Progenitor cell of endocrine pancreas (in vitro differentiated cells): Measurements from ENCODE around the gene PAX3. TPM values are rescaled to one million over a fixed set of nuclear protein-coding genes. Genes with fewer than 3 reads are reported as not detected.

ENCODE experiments used
- DNase-seq: peaks from one replicate; pipeline ENCODE4 v3.0.0; 2021; ENCODE audit warnings: low spot score; ENCODE audit not compliant: unreplicated experiment
- H3K27ac Mint-ChIP-seq: 2 replicates; pipeline ENCODE4 v1.8.0; 2021; ENCODE audit warnings: mild to moderate bottlenecking, moderate library complexity, mixed read lengths
- H3K27me3 Mint-ChIP-seq: 2 replicates; pipeline ENCODE4 v1.8.0; 2021; ENCODE audit warnings: mixed read lengths
- H3K36me3 Mint-ChIP-seq: 2 replicates; pipeline ENCODE4 v1.8.0; 2022; ENCODE audit warnings: mixed read lengths; ENCODE audit not compliant: insufficient read depth
- H3K4me1 Mint-ChIP-seq: 2 replicates; pipeline ENCODE4 v1.8.0; 2021; ENCODE audit warnings: low read depth, mixed read lengths
- H3K4me3 Mint-ChIP-seq: 2 replicates; pipeline ENCODE4 v1.8.0; 2021; ENCODE audit warnings: low read depth, mild to moderate bottlenecking, moderate library complexity, mixed read lengths
- H3K9me3 Mint-ChIP-seq: 2 replicates; pipeline ENCODE4 v1.8.0; 2021; ENCODE audit warnings: low read depth, mixed read lengths
- CTCF ChIP-seq: fragments of 200-600 bp; sonication (generic); IDR thresholded peaks from one replicate; pipeline ENCODE4 v1.5.0; 2021; ENCODE audit warnings: antibody characterized with exemption, mild to moderate bottlenecking; ENCODE audit not compliant: unreplicated experiment
- total RNA-seq: library from RNA; stranded (reverse); gene quantifications from 2 replicates; pipeline ENCODE4 v1.2.1, GENCODE V29; 2021

PAX3 gene
- total RNA-seq, 1 donor from 2014 or later = not detected

- Mint-ChIP-seq H3K9me3 (no peaks in the 10 kb centered on the region), H3K27ac (no peak overlapping the region), H3K27me3 (peaks cover 100% of the 10 kb centered on the region), H3K4me1 (peaks cover 4% of the 10 kb centered on the region), H3K36me3 (peaks cover 2% of the 10 kb centered on the region), H3K4me3 (no peak overlapping the region)
- no peak for DNase-seq
- TF ChIP-seq CTCF = no peak
These were observed 3.6 kb upstream of the PAX3 start for GRCh38 chr2:222302178-222303018.

GRCh38 chr2:222301796-222302118, 3.0 kb upstream of the PAX3 start:
- TF ChIP-seq CTCF = no peak
- peaks cover 100% of the 10 kb centered on the region for H3K27me3 Mint-ChIP-seq
- peaks cover 2% of the 10 kb centered on the region for H3K36me3 Mint-ChIP-seq
- no peaks in the 10 kb centered on the region for H3K9me3 Mint-ChIP-seq
- peak overlapping the region; percentile 50 for H3K27ac Mint-ChIP-seq
- no peak overlapping the region for H3K4me3 Mint-ChIP-seq
- DNase-seq = no peak
- H3K4me1 Mint-ChIP-seq = peaks cover 2% of the 10 kb centered on the region

- H3K27me3 Mint-ChIP-seq = peaks cover 100% of the 10 kb centered on the region
- DNase-seq = no peak
- no peak for TF ChIP-seq CTCF
- no peak overlapping the region for H3K4me3 Mint-ChIP-seq
- H3K27ac Mint-ChIP-seq = peak overlapping the region; percentile 50
- H3K36me3 Mint-ChIP-seq = peaks cover 2% of the 10 kb centered on the region
- peaks cover 2% of the 10 kb centered on the region for H3K4me1 Mint-ChIP-seq
- no peaks in the 10 kb centered on the region for H3K9me3 Mint-ChIP-seq
These were observed 2.4 kb upstream of the PAX3 start for GRCh38 chr2:222301053-222301795.

- peaks cover 2% of the 10 kb centered on the region for H3K4me1 Mint-ChIP-seq
- H3K4me3 Mint-ChIP-seq = no peak overlapping the region
- peaks cover 100% of the 10 kb centered on the region for H3K27me3 Mint-ChIP-seq
- H3K9me3 Mint-ChIP-seq = no peaks in the 10 kb centered on the region
- no peak overlapping the region for H3K27ac Mint-ChIP-seq
- no peak for TF ChIP-seq CTCF
- peaks cover 2% of the 10 kb centered on the region for H3K36me3 Mint-ChIP-seq
- DNase-seq = no peak
These were observed 1.9 kb upstream of the PAX3 start for GRCh38 chr2:222300726-222301052.

GRCh38 chr2:222299906-222300725, 1.3 kb upstream of the PAX3 start:
- H3K9me3 Mint-ChIP-seq = no peaks in the 10 kb centered on the region
- H3K4me1 Mint-ChIP-seq = peaks cover 2% of the 10 kb centered on the region
- peaks cover 100% of the 10 kb centered on the region for H3K27me3 Mint-ChIP-seq
- no peak overlapping the region for H3K4me3 Mint-ChIP-seq
- peaks cover 2% of the 10 kb centered on the region for H3K36me3 Mint-ChIP-seq
- H3K27ac Mint-ChIP-seq = no peak overlapping the region
- no peak for TF ChIP-seq CTCF
- DNase-seq = no peak
